HG03571 (cell line): Measurements from ENCODE around the gene POLR2J.
"Not testable (repeated sequence)": the region's sequence is repeated elsewhere in the genome, so short reads cannot be mapped to it uniquely, and the experiment has no call there.

Experiments
- ATAC-seq: cut with Tn5 transposase; IDR thresholded peaks from one replicate; pipeline ENCODE4 v1.9.1; 2021; ENCODE audit not compliant: unreplicated experiment

Gene POLR2J

DNA sequence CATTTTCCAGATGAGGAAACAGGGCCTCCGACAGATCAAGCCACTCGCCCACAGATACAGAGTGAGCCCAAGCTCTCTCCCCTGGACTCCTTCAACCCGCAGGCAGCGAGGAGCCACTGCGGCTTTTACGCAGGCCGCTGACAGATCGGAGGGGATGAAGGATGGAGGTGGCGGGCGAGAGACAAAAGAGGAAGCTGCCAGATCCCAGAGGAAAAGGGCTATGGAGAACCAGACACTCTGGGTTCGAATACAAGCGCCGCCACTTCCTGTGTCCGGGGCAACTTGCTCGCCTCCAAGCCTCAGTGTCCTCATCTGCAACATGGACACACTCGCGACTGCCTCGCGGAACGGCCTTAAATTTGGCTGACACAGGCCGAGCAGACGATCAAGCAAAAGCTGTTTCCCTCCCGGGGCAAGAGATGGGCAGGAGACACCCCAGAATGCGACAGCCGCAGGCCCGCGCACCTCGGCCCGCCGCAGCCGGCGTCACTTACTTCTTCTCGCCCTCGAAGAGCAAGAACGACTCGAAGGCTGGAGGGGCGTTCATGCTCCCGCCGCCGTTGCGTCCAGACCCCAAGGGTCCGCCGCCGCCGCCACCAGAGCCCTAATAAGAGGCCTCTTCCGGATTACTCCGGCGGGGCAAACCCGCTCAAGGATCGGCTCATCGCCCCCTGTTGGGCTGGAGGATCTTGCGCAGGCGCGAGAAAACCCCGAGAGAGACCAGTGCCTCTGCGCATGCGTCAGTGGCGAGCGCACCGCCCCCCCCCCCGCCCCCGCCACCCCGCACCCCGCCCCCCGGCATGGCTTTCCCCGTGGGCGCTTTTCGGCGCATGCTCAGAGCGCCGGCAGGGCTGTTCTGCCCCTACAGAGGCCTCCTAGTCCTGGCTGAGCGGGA lies at the start of gene POLR2J:
TSS of gene POLR2J (minus strand) at position 609 of the 895 bp plus-strand sequence. CDS start at position 547, 62 bp downstream.
- ATAC-seq: peak; percentile 83

DNA sequence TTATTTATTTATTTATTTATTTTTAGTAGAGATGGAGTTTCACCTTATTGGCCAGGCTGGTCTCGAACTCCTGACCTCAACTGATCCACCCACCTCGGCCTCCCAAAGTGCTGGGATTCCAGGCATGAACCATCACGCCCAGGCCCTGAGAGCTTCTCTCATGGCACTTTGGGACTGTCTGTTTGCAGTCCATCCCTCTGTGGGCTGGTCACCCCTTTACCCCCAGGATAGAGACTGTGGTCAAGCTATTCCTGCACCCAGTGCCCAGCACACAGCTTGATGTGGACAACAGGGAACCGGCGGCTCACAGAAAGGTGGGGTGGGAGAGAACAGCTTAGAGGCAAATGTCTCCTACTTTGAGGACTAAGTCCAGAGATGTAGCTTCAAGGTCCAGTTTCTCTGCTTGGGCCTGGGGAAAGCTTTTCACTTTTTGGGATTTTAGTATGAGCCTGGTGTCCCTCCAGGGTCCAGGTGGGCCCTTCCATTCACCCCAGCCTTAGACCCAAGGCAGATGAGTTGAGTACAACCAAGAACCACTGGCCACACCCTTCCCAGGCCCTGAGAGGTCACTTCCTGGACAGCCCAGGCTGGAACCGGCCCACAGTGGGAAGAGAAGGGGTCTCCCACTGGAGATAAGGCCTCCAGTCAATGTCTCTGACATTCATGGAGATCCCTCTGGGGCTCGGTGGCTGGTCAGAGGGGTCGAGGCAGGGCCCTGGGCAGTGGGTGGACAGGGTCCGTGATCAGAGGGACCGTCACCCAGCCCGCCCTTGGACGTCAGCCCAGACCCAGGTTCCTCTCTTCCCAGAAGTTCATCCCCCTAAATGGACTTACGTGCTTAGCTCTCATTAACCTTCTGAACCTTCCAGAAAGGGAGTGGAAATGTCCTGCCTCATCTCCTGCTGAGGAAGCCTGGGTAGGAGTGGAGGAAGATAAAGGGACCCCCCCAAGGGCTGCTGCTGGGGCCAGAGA lies 49.4 kb upstream of the POLR2J start:
- not testable (repeated sequence) for ATAC-seq

DNA sequence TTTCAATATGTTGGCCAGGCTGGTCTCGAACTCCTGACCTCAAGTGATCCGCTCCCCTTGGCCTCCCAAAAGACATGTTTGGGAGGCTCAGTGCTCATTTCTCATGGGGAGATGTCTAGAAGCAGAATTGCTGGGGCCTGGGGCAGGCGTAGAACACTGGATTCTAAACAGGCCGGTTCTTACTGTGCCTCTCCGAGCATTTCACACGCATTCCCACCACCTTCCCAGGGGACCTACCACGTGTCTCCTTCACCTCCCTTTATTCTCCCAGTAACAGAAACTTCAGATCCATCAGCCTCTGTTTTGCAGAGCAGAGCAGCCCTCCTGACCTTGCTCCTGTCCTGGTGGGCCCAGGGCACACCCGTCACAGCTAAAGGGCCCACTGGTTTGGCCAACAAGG lies 48.5 kb upstream of the POLR2J start:
- ATAC-seq: not testable (repeated sequence)

DNA sequence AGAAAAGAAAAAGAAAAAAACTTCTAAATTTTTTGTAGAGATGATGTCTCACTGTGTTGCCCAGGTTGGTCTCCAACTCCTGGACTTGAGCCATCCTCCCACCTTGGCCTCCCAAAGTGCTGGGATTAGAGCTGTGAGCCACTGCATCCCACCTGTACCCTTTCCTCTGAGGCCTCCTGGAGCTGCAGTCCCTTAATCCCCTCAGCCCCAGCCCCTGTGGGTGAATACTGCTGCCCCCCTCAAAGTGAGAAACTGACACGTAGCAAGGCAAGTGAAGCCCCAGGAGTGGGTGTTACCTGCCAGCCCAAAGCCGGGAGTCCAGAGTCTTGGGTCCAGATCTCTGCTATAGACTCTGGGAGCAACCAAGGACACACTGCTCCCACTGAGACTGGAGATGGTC lies 46.1 kb upstream of the POLR2J start:
- ATAC-seq: not testable (repeated sequence)

DNA sequence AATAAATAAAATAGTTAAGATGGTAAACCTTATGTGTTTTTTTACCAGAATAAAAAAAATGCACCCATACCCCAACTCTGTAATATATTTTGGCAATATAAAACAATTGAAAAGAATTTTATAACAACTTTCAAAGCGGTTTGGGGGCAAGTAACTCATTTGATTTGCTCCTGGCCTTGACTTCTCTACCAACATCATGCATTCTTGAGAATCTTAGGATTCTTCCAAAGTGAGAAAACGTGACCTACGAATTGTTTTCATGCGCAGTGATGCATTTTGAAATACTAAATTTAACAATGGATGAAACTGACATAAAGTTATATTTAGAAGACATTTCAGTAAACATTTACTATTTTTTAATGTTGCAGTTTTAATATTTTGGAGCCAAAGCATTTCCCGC lies 42.1 kb upstream of the POLR2J start:
- ATAC-seq: not testable (repeated sequence)

DNA sequence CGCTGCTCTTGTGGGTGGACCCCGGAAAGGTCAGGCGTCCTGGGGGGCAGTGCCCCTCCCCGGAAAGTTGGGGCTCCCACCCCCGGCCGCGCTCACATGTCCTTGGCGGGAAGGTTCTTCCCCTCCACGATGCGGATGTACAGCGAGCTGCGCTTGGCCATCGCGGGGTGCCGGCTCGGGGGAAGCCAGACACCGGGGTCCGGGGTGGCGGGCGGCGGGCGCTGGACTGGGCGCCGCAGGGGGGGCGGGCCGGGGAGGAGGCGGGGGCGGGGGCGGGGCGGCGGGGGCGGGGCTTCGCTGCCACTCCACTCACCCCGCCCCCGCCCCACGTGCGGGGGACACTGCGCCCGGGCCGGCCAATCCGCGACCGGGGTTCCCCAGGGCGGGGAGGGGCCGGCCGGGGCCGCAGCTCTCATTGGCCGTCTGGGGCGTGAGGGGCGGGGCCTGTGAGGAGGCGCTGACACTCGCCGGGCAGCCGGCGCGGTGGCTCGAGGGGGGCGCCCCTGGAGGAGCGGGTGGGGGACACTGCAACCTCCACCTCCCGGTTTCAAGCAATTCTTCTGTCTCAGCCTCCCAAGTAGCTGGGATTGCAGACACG lies 38.9 kb upstream of the POLR2J start, which contains the start of gene RASA4B:
TSS of gene RASA4B (minus strand) at position 228 of the 598 bp plus-strand sequence. CDS start at position 161, 67 bp downstream.
- peak; percentile 78 for ATAC-seq

DNA sequence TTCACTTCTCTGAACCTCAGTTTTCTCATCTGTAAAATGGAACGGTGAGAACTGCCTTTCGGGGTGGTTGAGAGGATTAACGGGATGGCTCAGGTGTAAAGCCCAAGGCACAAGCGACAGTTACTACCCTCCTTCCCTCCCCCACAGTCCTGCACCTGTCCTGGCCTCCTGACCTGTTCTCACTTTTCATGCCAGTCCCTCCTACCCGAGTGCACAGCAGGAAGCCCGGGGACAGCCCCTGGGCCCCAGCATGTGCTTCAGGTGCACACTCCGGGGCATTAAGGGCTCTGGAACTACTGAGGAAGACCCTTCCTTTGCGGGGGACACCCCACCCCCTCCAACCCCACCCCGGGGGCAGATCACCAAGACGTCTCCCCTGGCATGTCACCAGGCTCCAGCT lies 38.2 kb upstream of the POLR2J start:
- not testable (repeated sequence) for ATAC-seq

DNA sequence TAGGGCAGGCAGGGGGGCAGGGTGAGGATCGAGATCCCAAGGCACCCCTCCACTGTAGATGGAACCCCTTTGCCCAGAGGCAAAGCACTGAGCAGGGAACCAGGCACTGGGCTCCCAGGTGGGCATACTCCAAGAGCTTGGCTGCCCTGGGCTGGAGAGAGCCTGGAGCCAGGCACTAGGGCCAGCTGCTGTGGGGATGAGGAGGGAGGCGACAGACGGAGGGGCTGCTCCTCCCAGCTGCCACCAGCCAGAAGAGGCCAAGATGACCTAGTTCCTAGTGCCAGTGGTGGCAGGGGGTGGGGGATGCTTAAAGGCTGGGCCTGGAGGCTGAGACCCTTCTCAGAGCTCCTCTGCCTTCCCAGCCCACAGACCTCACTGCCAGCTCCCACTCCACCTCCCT lies 37.2 kb upstream of the POLR2J start:
- not testable (repeated sequence) for ATAC-seq

DNA sequence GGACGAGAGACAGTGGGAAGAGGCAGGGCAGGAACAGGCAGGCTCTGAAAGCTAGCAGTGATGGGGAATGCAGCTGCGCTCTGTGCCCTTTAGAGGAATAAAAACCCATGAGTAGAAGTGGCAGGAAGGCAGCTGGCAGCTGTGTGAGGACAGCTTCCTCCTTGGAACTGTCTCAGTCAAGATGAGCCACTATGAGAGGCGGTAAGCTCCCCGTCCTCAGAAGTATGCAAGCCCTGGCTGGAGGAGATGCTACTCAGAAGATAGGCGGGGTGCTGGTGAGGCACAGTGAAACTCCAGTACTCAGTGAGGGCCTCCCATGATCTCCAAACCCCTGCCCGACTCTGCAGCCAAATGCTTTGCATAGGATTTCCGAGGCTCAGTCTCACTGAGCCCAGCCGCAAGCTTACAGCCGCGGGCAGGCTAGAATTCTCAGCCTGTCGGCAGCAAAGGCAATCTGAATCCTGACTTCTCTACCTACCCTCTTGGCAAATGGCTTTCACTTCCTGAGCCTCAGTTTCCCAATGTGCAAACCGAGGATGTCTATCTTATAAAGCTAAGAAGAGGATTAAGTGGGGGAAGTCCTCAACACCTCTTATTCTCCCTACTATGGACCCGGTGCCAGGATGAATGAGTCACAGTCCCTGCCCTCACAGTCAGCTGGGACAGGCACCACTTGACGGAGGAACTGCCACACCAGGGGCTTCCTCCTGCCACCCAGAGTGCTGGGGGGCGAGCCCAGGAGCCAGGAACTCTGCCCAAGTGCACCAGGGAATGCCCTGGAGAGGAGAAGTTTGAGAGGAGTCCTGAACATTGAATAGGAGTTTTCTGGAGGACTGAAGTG lies 36.4 kb upstream of the POLR2J start:
- ATAC-seq: peak; percentile 54

DNA sequence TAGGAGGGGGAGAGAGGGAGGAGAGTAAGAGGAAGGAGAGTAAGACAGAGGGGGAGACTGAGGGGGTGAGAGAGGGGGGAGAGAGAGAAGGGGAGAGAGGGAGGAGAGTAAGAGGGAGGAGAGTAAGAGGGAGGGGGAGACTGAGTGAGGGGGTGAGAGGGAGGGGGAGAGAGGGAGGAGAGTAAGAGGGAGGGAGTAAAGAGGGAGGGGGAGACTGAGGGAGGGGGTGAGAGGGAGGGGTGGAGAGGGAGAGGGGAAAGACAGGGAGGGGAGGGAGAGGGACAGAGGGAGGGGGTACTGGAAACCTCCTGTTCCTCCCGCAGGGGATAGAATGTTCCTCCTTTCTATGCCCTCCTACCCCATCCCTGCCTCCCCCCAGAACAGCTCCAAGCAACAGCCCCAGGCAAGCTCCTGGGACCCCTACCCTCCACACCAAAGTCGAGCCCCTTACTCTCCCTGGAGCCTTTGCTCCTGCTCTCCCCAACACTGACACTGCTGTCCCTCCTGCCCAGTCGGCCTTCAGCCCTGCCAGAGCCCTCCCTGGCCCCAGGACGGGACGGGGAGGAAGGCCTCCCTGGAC lies 34.0 kb upstream of the POLR2J start:
- ATAC-seq: not testable (repeated sequence)

DNA sequence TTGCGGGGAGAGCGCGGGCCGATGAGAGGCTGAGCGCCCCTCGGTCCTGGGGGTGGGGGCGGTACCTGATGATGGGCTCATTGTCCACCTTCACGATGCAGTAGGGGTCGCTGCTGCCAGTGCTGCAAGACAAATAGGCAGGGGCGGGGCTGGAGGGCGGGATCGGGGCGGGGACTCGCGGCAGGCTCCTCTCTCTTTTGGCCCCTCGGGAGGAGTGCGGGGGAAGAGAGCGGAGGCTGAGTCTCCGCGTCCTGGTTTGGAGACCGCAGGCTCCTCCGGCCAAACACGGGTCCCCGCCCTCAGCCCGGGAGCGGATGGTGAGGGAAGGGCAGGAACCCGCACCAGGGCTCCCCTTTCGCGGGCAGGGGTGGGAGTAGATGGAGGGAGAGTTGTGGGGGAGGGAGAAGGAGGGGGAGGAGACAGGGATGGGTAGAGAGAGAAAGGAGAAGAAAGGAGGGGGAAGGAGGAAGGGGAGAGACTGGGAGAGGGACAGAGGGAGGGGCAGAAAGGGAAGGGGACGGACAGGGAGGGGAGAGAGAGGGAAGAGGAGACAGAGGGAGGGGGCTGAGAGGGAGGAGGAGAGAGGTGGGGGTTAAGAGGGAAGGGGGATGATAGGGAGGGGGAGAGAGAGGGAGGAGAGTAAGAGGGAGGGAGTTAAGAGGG lies 33.3 kb upstream of the POLR2J start:
- not testable (repeated sequence) for ATAC-seq

DNA sequence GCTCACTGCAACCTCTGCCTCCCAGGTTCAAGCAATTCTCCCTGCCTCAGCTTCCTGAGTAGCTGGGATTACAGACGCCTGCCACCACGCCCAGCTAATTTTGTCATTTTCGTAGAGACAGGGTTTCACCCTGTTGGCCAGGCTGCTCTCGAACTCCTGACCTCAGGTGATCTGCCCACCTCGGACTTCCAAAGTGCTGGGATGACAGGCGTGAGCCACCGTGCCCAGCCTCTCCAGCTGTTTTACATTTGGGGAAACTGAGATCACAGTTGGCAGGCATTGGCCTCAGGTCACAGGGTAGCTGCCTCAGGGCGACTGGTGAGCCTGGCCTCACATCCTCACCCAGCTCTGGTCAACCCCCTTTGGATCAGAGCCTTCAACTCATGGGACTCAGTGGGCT lies 31.9 kb upstream of the POLR2J start:
- ATAC-seq: not testable (repeated sequence)

DNA sequence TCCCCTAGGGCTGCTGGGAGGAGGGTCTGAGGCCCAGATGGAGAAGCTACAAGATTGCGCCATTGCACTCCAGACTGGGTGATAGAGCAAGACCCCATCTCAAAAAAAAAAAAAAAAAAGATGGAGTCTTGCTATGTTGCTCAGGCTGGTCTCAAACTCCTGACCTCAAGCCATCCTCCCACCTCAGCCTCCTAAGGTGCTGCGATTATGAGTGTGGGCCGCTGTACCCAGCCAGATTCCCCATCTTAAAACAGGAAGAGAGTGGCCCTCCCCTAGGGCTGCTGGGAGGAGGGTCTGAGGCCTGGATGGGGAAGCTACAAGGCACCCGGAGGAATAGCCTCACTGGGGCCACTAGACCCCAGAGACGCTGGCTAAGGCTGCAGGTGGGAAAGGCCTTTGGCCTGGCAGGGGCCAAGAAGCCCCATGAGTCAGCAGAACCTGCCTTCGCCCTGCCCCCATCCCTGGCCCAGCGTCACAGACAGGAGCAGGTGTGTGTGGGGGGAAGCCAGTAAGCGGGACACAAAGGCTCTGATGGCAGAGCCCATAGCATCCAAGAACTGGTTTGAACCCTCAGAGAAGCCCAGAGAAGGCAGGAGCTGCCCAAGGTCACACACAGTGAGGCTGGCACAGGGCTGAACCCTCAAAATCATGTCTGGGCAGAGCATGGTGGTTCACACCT lies 28.8 kb upstream of the POLR2J start:
- ATAC-seq: not testable (repeated sequence)

DNA sequence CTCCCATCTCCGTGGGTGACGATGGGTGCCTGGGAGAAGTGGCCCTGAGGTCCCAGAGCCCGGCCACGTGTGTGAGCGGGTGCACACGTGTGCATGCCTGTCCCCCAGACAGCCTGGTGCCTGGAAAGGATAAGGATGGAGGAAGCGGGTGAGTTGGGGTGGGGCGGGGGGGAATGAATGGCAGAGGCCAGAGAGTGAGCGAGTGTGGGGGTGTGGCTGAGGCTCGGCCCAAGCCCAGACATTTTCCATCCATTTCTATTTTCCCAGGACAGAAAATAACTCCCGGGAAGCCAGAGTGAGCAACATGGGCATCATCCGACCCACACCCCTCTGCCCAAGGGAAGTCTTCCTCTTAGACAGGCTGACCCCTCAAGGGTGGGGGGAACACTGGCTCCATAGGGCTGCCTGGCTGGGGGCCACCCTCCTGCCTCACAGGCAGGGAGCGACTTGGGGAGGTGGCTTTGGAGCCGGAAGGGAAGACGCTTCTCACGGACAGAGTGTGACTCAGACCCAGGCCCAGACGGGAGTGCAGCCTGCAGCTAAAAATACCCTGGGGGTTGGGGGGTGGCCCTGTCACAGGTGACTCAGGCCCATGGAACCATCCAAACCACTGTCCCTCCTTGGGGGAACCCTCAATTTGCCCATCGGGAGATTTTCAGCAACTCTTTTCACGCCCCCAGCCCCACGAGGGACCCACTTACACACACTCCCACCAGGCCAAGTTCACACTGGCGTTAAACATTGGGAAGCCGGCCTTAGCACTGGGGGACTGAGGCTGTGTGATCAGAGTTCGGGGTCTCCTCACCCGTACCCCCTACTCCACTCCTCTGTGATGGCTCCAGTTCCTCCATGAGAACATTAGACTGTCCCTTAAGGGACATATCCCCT lies 26.8 kb upstream of the POLR2J start:
- ATAC-seq: not testable (repeated sequence)

DNA sequence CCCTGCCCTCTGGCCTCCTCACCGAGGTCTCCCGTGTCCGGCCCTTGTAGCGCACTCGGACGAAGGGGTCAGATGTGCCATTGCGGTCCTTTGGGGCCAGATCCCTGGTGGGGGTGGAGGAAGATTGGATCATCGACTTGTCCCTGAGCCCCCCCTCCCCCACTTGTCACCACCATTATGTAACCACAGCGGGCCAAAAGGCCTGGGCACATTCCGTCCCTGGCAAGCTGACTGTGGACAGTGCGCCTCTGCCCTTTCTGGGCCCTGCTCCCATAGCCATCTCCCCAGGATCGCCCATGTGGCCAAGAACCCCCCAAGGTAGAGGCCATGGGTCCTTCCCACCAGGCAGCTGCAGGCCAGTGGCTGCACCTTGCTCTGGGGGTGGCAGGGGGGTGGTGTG lies 24.4 kb upstream of the POLR2J start:
- not testable (repeated sequence) for ATAC-seq

DNA sequence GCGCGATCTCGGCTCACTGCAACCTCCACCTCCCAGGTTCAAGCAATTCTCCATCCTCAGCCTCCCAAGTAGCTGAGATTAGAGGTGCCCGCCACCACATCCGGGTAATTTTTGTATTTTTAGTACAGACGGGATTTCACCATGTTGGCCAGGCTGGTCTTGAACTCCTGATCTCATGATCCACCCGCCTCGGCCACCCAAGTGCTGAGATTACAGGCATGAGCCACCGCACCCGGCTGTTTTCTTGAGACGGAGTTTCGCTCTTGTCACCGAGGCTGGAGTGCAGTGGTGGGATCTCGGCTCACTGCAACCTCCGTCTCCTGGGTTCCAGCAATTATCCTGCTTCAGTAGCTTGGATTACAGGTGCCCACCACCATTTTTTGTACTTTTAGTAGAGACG lies 19.6 kb upstream of the POLR2J start:
- ATAC-seq: not testable (repeated sequence)

DNA sequence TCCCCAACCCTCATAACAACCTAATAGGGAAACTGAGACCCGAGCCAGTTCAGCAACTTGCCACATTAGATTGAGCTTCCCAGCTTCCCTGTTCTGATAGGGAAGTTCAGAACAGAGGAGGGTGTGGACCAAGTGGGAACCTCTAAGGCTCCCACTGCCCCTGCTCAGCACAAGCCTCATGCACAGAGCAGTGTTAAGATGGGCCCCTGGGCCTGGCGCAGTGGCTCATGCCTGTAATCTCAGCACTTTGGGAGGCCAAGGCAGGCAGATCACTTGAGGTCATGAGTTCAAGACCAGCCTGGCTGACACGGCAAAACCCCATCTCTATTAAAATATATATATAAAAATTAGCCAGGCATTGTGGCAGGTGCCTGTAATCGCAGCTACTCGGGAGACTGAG lies 18.6 kb upstream of the POLR2J start:
- ATAC-seq: not testable (repeated sequence)
